NB4 (cell line): ENCODE data around the gene RXRB.

Experiments used
- POLR2A ChIP-seq: IDR thresholded peaks from 2 replicates; pipeline ENCODE4 v1.6.1; 2011; ENCODE audit warnings: mild to moderate bottlenecking; ENCODE audit not compliant: insufficient read length; ENCODE audit errors: extremely low read depth
- TF ChIP-seq, protein P1 (sequence below): IDR thresholded peaks from one replicate; pipeline ENCODE4 v1.5.1; 2012; ENCODE audit warnings: low read depth, low read length
- TF ChIP-seq, protein P2 (sequence below): IDR thresholded peaks from 2 replicates; pipeline ENCODE4 v1.6.1; 2011; ENCODE audit warnings: low read depth, low read length

DNA sequence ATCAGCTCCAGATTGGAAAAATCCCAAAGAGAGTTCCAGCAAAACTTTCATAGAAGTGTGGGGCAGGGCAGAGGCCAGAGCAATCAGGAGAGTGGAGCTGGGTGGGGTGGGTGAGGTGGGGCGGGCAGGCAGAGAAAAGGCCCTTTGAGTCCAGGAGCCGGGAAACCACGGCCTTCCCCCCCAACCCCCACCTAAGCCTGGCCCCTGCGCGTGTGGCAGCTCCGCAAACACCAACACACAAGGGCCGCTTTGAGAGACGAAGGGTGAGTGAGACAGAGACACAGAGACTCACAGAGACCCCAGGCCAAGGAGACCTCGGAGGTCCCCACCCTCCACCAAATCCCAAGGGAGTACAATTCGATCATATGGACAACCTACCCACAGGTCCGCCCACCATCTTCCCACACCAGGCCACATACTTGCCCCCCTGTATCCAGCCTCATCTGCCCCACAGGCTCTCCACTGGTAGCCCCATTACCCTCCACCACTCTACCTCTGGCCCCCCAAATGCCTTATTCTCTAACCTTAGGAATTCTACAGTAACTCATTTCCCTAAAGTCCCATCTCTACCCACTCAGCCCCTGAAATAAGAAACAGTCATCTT, 9.9 kb downstream of the RXRB start:
- TF ChIP-seq, protein P1, sequence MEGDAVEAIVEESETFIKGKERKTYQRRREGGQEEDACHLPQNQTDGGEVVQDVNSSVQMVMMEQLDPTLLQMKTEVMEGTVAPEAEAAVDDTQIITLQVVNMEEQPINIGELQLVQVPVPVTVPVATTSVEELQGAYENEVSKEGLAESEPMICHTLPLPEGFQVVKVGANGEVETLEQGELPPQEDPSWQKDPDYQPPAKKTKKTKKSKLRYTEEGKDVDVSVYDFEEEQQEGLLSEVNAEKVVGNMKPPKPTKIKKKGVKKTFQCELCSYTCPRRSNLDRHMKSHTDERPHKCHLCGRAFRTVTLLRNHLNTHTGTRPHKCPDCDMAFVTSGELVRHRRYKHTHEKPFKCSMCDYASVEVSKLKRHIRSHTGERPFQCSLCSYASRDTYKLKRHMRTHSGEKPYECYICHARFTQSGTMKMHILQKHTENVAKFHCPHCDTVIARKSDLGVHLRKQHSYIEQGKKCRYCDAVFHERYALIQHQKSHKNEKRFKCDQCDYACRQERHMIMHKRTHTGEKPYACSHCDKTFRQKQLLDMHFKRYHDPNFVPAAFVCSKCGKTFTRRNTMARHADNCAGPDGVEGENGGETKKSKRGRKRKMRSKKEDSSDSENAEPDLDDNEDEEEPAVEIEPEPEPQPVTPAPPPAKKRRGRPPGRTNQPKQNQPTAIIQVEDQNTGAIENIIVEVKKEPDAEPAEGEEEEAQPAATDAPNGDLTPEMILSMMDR: no peak
- no peak for TF ChIP-seq POLR2A
- TF ChIP-seq, protein P2, sequence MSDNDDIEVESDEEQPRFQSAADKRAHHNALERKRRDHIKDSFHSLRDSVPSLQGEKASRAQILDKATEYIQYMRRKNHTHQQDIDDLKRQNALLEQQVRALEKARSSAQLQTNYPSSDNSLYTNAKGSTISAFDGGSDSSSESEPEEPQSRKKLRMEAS: no peak
